AG04449 (cell line): ENCODE data around the gene FARS2.

Experiments used
- CTCF ChIA-PET: fragments of 350-600 bp; formaldehyde crosslinking; extraction: SDS; loops from one replicate; lab custom pipeline; 2021; ENCODE audit warnings: antibody characterized with exemption; lab: Yijun Ruan, JAX
- POLR2A ChIA-PET: fragments of 400-600, 350-600 bp; formaldehyde crosslinking; extraction: SDS; loops from one replicate; lab custom pipeline; 2020; ENCODE audit warnings: antibody characterized with exemption, inconsistent platforms; lab: Yijun Ruan, JAX
- DNase-seq: peaks from one replicate; pipeline ENCODE4 v3.0.0-alpha.2; 2010; ENCODE audit warnings: low read depth, low spot score
- H3K4me3 ChIP-seq: 2 replicates; pipeline ENCODE4 v1.5.1; 2011; ENCODE audit warnings: low read depth, mild to moderate bottlenecking, control low read depth, low read length
- TF ChIP-seq, protein P1 (sequence below): IDR thresholded peaks from one replicate; pipeline ENCODE4 v1.5.1; 2011; ENCODE audit warnings: mild to moderate bottlenecking, moderate library complexity, low read length, control low read depth, inconsistent platforms; ENCODE audit not compliant: insufficient read depth; ENCODE audit errors: missing control alignments

Gene FARS2

GRCh38 chr6:5307058-5307457 lies 45.7 kb downstream of the FARS2 start:
- TF ChIP-seq, protein P1, sequence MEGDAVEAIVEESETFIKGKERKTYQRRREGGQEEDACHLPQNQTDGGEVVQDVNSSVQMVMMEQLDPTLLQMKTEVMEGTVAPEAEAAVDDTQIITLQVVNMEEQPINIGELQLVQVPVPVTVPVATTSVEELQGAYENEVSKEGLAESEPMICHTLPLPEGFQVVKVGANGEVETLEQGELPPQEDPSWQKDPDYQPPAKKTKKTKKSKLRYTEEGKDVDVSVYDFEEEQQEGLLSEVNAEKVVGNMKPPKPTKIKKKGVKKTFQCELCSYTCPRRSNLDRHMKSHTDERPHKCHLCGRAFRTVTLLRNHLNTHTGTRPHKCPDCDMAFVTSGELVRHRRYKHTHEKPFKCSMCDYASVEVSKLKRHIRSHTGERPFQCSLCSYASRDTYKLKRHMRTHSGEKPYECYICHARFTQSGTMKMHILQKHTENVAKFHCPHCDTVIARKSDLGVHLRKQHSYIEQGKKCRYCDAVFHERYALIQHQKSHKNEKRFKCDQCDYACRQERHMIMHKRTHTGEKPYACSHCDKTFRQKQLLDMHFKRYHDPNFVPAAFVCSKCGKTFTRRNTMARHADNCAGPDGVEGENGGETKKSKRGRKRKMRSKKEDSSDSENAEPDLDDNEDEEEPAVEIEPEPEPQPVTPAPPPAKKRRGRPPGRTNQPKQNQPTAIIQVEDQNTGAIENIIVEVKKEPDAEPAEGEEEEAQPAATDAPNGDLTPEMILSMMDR = no peak
- ChIA-PET CTCF (no interaction called here), POLR2A (no interaction called here)
- no peak for DNase-seq
- no peak overlapping the region for H3K4me3 ChIP-seq

GRCh38 chr6:5308066-5308465 lies 46.8 kb downstream of the FARS2 start:
- ChIA-PET POLR2A (no interaction called here), CTCF (no interaction called here)
- TF ChIP-seq, protein P1 = no peak
- no peak overlapping the region for H3K4me3 ChIP-seq
- no peak for DNase-seq

GRCh38 chr6:5314191-5314865 lies 53.0 kb downstream of the FARS2 start:
- no peak overlapping the region for H3K4me3 ChIP-seq
- ChIA-PET POLR2A (no interaction called here), CTCF (no interaction called here)
- DNase-seq = no peak
- TF ChIP-seq, protein P1 = no peak

DNA sequence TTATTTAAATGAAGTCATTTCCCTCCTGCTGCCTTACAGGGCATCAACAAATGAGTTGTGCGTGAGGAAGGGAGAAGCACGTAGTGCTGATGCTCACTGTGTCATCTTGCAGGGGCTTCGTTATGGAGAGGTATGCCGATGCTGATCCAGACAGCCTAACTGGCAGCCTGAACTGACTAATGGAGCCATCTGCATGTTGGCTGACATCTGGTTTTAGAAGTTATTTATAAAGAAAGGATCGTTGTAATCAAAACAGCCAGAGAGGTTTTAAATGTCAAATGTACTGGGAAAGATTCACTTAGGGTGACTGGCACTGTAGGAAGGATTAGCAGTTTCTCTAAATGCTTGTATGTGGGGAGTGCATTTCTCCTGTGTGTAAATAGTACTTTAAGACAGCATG lies 54.6 kb downstream of the FARS2 start:
- ChIA-PET CTCF (interaction anchor here (1.0 kb wide), 1 partner anchor 172 kb away, joined by 3 read pairs; no protein-coding TSS in a partner anchor), POLR2A (no interaction called here)
- H3K4me3 ChIP-seq = no peak overlapping the region
- TF ChIP-seq, protein P1 = no peak
- DNase-seq = peak; percentile 36

DNA sequence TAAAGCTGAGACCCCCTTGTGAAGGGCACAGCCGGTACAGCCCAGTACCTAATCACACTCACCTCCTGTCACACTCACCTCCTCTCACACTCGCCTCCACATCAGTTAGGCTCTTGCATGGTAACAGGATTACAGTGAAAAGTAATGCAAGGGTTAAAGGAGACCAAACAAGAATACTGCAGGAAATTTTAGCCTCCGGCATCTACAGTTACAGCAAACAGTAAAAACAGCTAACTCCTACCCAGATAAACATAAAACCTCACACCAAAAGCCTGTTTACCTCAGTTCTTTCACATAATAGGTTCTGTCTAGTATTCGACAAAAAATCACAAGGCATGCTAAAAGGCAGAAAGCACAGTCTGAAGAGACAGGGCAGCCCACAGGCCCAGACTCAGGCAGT lies 55.6 kb downstream of the FARS2 start:
- TF ChIP-seq, protein P1 = no peak
- no peak overlapping the region for H3K4me3 ChIP-seq
- no peak for DNase-seq
- POLR2A ChIA-PET = no interaction called here
- CTCF ChIA-PET = interaction anchor here (1.0 kb wide), 1 partner anchor 14 kb away, joined by 3 read pairs; no protein-coding TSS in a partner anchor

GRCh38 chr6:5318617-5319272 lies 57.4 kb downstream of the FARS2 start:
- DNase-seq = no peak
- ChIA-PET POLR2A (no interaction called here), CTCF (no interaction called here)
- TF ChIP-seq, protein P1 = no peak
- H3K4me3 ChIP-seq = no peak overlapping the region
